HG02840 (cell line): Measurements from ENCODE around the gene KCNC3.

Source experiments
- ATAC-seq: cut with Tn5 transposase; IDR thresholded peaks from one replicate; pipeline ENCODE4 v1.9.1; 2021; ENCODE audit warnings: mild to moderate bottlenecking, moderate library complexity, moderate number of reproducible peaks; ENCODE audit not compliant: unreplicated experiment, low FRiP score

Gene KCNC3

GRCh38 chr19:50280983-50281382 lies 48.2 kb downstream of the KCNC3 start:
- no peak for ATAC-seq

- no peak for ATAC-seq
Observed at GRCh38 chr19:50280074-50280473, 49.1 kb downstream of the KCNC3 start.

- ATAC-seq, result no peak
Observed at GRCh38 chr19:50277966-50278580, 51.1 kb downstream of the KCNC3 start.

GRCh38 chr19:50276370-50277063 lies 52.7 kb downstream of the KCNC3 start:
- no peak for ATAC-seq

GRCh38 chr19:50275577-50276368 lies 53.4 kb downstream of the KCNC3 start:
- no peak for ATAC-seq

GRCh38 chr19:50273821-50274220 lies 55.4 kb downstream of the KCNC3 start:
- no peak for ATAC-seq

- no peak for ATAC-seq
Observed at GRCh38 chr19:50272263-50272897, 56.8 kb downstream of the KCNC3 start.

GRCh38 chr19:50269653-50270052 lies 59.5 kb downstream of the KCNC3 start:
- no peak for ATAC-seq

- ATAC-seq, result no peak
Observed at GRCh38 chr19:50268501-50268900, 60.7 kb downstream of the KCNC3 start.

- ATAC-seq, result no peak
Observed at GRCh38 chr19:50268041-50268440, 61.1 kb downstream of the KCNC3 start.

GRCh38 chr19:50266896-50267295 lies 62.3 kb downstream of the KCNC3 start:
- ATAC-seq, result no peak

- ATAC-seq, result no peak
Observed at GRCh38 chr19:50266041-50266440, 63.1 kb downstream of the KCNC3 start.

GRCh38 chr19:50264483-50265186 lies 64.5 kb downstream of the KCNC3 start:
- ATAC-seq, result no peak

GRCh38 chr19:50263176-50263575 lies 66.0 kb downstream of the KCNC3 start:
- ATAC-seq, result no peak
